Upper lobe of left lung (tissue), 6 donors: ENCODE data around the gene TSHZ2. TPM values are rescaled to one million over a fixed set of nuclear protein-coding genes. Genes with fewer than 3 reads are reported as not detected.

Experiments
- ATAC-seq, 2 donors: fragments of 200-7000 bp; cut with Tn5 transposase; one replicate each; pipeline ENCODE4 v1.9.1; 2022; ENCODE audit warnings: mild to moderate bottlenecking in 2 of 2, moderate library complexity in 2 of 2; ENCODE audit not compliant: low FRiP score in 2 of 2
- DNase-seq, 2 donors: peaks; one replicate each; pipeline ENCODE4 v3.0.0-alpha.2; 2019 to 2020
- H3K27ac ChIP-seq, 4 donors: fragments of 200-600 bp; sonication (generic); one replicate each; pipeline ENCODE4 v1.5.1; 2016 to 2019
- H3K27me3 ChIP-seq, 4 donors: fragments of 200-600 bp; sonication (generic); one replicate each; pipeline ENCODE4 v1.5.1; 2017 to 2019
- H3K36me3 ChIP-seq, 4 donors: fragments of 200-600 bp; sonication (generic); one replicate each; pipeline ENCODE4 v1.5.1; 2016 to 2019
- H3K4me1 ChIP-seq, 4 donors: fragments of 200-600 bp; sonication (generic); one replicate each; pipeline ENCODE4 v1.5.1; 2018 to 2019
- H3K4me3 ChIP-seq, 4 donors: fragments of 200-600 bp; sonication (generic); one replicate each; pipeline ENCODE4 v1.5.1; 2017 to 2019; ENCODE audit warnings: mild to moderate bottlenecking in 2 of 4, moderate library complexity in 1 of 4
- H3K9me3 ChIP-seq, 4 donors: fragments of 200-600 bp; sonication (generic); one replicate each; pipeline ENCODE4 v1.5.1; 2018 to 2019
- CTCF ChIP-seq, 6 experiments: fragments of 450-650 bp in 4 of 6; fragments of 200-600 bp in 2 of 6; sonication (generic) in 2 of 6; IDR thresholded peaks; one replicate each; pipeline ENCODE4 v1.5.1; 2016 to 2019; ENCODE audit warnings: antibody characterized with exemption in 6 of 6
- EP300 ChIP-seq, 4 donors: sonication (generic); formaldehyde crosslinking; IDR thresholded peaks; one replicate each; pipeline ENCODE4 v1.5.1; 2017; ENCODE audit warnings: antibody characterized with exemption in 4 of 4, control low read depth in 2 of 4
- POLR2A ChIP-seq, 4 donors: fragments of 450-650 bp; IDR thresholded peaks; one replicate each; pipeline ENCODE4 v1.5.1; 2016 to 2017; ENCODE audit warnings: antibody characterized with exemption in 4 of 4, mild to moderate bottlenecking in 2 of 4
- POLR2AphosphoS5 ChIP-seq, 2 donors: sonication (generic); formaldehyde crosslinking; IDR thresholded peaks; one replicate each; pipeline ENCODE4 v1.5.1; 2017; ENCODE audit warnings: antibody characterized with exemption in 2 of 2
- WGBS, 2 donors: methylation state at CpG; one replicate each; pipeline ENCODE4 v1.1.5; 2017 to 2018; 5-methylcytosine and 5-hydroxymethylcytosine counted together
- total RNA-seq, 6 donors: library from RNA; depleted of rRNA in 4 of 6; stranded (reverse); fragments of >200 nt in 4 of 6; gene quantifications; one replicate each; pipeline versions ENCODE4 v1.1.0 to v1.2.1, GENCODE V29; 2016 to 2021
- donor health status: DM: no; HTN: no; CAD: no; lungs with moderate emphysema.
- donor health status: DM: no; HTN: yes; CAD: no; lungs with severe emphysema.

Gene TSHZ2
- total RNA-seq, 6 donors from 2014 or later, result 1.8 to 10.0 (median 3.2) TPM

GRCh38 chr20:53202777-53203176 is 230.6 kb downstream of the TSHZ2 start:
- no peaks in the 10 kb centered on the region for H3K9me3 ChIP-seq

GRCh38 chr20:53205046-53205445 is 232.9 kb downstream of the TSHZ2 start:
- DNase-seq, result no peak
- Histone ChIP-seq H3K27ac (no peak overlapping the region), H3K36me3 (no peaks in the 10 kb centered on the region), H3K4me3 (no peak overlapping the region), H3K4me1 (no peaks in the 10 kb centered on the region), H3K27me3 (no peaks in the 10 kb centered on the region), H3K9me3 (no peaks in the 10 kb centered on the region)
- no peak for ATAC-seq
- 82 to 84% methylated on average over 5 of the region's 5 CpGs for WGBS, 2 donors
- TF ChIP-seq EP300 (IDR thresholded peaks at IDR 0.05) (no peak), POLR2A (IDR thresholded peaks at IDR 0.05) (no peak), POLR2AphosphoS5 (IDR thresholded peaks at IDR 0.05) (no peak), CTCF (IDR thresholded peaks at IDR 0.05) (no peak)

More at GRCh38 chr20:53202777-53203176, 230.6 kb downstream of the TSHZ2 start:
- no peaks in the 10 kb centered on the region for H3K4me1 ChIP-seq
- DNase-seq, result no peak
- TF ChIP-seq CTCF (IDR thresholded peaks at IDR 0.05), result no peak
- TF ChIP-seq POLR2A (IDR thresholded peaks at IDR 0.05), result no peak
- peak in 1 of 2 donors; percentile 78 for ATAC-seq
- H3K27ac ChIP-seq, result no peak overlapping the region
- no peak overlapping the region for H3K4me3 ChIP-seq
- no peaks in the 10 kb centered on the region for H3K27me3 ChIP-seq
- no peaks in the 10 kb centered on the region for H3K36me3 ChIP-seq
- WGBS, 2 donors, result 88 to 93% methylated on average over 3 of the region's 3 CpGs

- Histone ChIP-seq H3K4me3 (no peak overlapping the region), H3K9me3 (no peaks in the 10 kb centered on the region), H3K4me1 (no peaks in the 10 kb centered on the region), H3K36me3 (no peaks in the 10 kb centered on the region), H3K27me3 (no peaks in the 10 kb centered on the region), H3K27ac (no peak overlapping the region)
- no peak for TF ChIP-seq CTCF (IDR thresholded peaks at IDR 0.05)
- ATAC-seq (no peak), DNase-seq (no peak)
- WGBS, 2 donors, result 72 to 87% methylated on average over 11 of the region's 11 CpGs
Measured at GRCh38 chr20:53208110-53208832, 236.1 kb downstream of the TSHZ2 start.

DNA sequence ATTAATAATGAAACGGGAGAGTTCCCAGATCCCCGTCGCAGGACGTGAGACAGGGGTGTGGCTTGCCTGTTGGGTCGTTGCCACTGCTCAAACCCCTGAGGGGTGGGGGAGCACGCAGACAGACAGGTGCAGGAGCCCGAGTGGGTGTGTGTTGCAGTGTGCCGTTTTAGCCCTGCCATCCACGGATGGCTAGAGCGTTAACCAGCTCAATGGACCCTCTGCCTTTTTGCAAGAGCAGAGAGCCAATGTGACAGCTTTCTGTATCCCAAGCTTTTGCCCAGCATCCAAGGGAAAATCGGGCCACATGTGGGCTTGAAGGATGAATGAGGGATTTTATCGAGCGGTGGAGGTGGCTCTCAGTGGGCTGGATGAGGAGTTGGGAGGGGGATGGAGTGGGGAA is 237.9 kb downstream of the TSHZ2 start:
- no peak overlapping the region for H3K27ac ChIP-seq
- no peak overlapping the region for H3K4me3 ChIP-seq
- WGBS, 2 donors, result 82 to 88% methylated on average over 13 of the region's 13 CpGs
- no peak for TF ChIP-seq POLR2AphosphoS5 (IDR thresholded peaks at IDR 0.05)
- no peak for TF ChIP-seq EP300 (IDR thresholded peaks at IDR 0.05)
- no peak for TF ChIP-seq CTCF (IDR thresholded peaks at IDR 0.05)
- no peak for TF ChIP-seq POLR2A (IDR thresholded peaks at IDR 0.05)
- ATAC-seq (no peak), DNase-seq (peak in 1 of 2 donors; percentile 21)
- H3K4me1 ChIP-seq, result no peaks in the 10 kb centered on the region
- no peaks in the 10 kb centered on the region for H3K27me3 ChIP-seq
- H3K9me3 ChIP-seq, result no peaks in the 10 kb centered on the region
- H3K36me3 ChIP-seq, result no peaks in the 10 kb centered on the region

- Histone ChIP-seq H3K4me3 (no peak overlapping the region), H3K27me3 (no peaks in the 10 kb centered on the region), H3K9me3 (no peaks in the 10 kb centered on the region), H3K27ac (no peak overlapping the region), H3K36me3 (no peaks in the 10 kb centered on the region), H3K4me1 (no peaks in the 10 kb centered on the region)
- WGBS, 2 donors, result 85 to 93% methylated on average over 3 of the region's 3 CpGs
- DNase-seq (no peak), ATAC-seq (no peak)
- TF ChIP-seq POLR2A (IDR thresholded peaks at IDR 0.05) (no peak), EP300 (IDR thresholded peaks at IDR 0.05) (no peak), CTCF (IDR thresholded peaks at IDR 0.05) (no peak), POLR2AphosphoS5 (IDR thresholded peaks at IDR 0.05) (no peak)
Measured at GRCh38 chr20:53210931-53211330, 238.8 kb downstream of the TSHZ2 start.
